T-helper 22 cell (primary cell): ENCODE measurements around the gene MYOZ3.
A peak's percentile ranks its signal among the peaks of the same experiment; 100 is the strongest.

Experiments
- DNase-seq: peaks from one replicate; pipeline ENCODE4 v3.0.0-alpha.2; 2020; ENCODE audit warnings: low read depth

The MYOZ3 gene

GRCh38 chr5:150661086-150661485 lies at the start of gene MYOZ3:
Gene MYOZ3 (plus strand): TSS chr5:150661251. CDS start chr5:150662942, 1,691 bp downstream.
- no peak for DNase-seq

- no peak for DNase-seq
These were observed 48.6 kb upstream of the MYOZ3 start for GRCh38 chr5:150612405-150612804.

GRCh38 chr5:150612905-150613670 lies 48.0 kb upstream of the MYOZ3 start:
- DNase-seq = no peak

- no peak for DNase-seq
These were observed 46.9 kb upstream of the MYOZ3 start for GRCh38 chr5:150613991-150614660.

GRCh38 chr5:150614661-150615060 lies 46.4 kb upstream of the MYOZ3 start:
- no peak for DNase-seq

- DNase-seq = no peak
These were observed 45.8 kb upstream of the MYOZ3 start for GRCh38 chr5:150615141-150615699.

GRCh38 chr5:150616024-150616470 lies 45.0 kb upstream of the MYOZ3 start:
- no peak for DNase-seq

- no peak for DNase-seq
These were observed 44.5 kb upstream of the MYOZ3 start for GRCh38 chr5:150616506-150616905.

GRCh38 chr5:150618163-150618562 lies 42.9 kb upstream of the MYOZ3 start:
- no peak for DNase-seq

GRCh38 chr5:150618588-150619281 lies 42.3 kb upstream of the MYOZ3 start:
- DNase-seq = no peak

- DNase-seq = no peak
These were observed 41.5 kb upstream of the MYOZ3 start for GRCh38 chr5:150619359-150620230.

GRCh38 chr5:150621301-150621700 lies 39.8 kb upstream of the MYOZ3 start:
- DNase-seq = no peak

GRCh38 chr5:150622157-150622556 lies 38.9 kb upstream of the MYOZ3 start:
- no peak for DNase-seq

GRCh38 chr5:150623152-150623877 lies 37.7 kb upstream of the MYOZ3 start:
- DNase-seq = no peak

- no peak for DNase-seq
These were observed 37.2 kb upstream of the MYOZ3 start for GRCh38 chr5:150623878-150624216.

- DNase-seq = peak; percentile 13
These were observed 36.5 kb upstream of the MYOZ3 start for GRCh38 chr5:150624334-150625163.

- DNase-seq = no peak
These were observed 35.9 kb upstream of the MYOZ3 start for GRCh38 chr5:150625164-150625535.

GRCh38 chr5:150625831-150626746 lies 35.0 kb upstream of the MYOZ3 start:
- no peak for DNase-seq

- DNase-seq = no peak
These were observed 34.2 kb upstream of the MYOZ3 start for GRCh38 chr5:150626853-150627276.
